H1 (cell line): Measurements from ENCODE around the gene BUB1B. TPM values are rescaled to one million over a fixed set of nuclear protein-coding genes. Genes with fewer than 3 reads are reported as not detected.

Experiments
- CTCF ChIA-PET: fragments of 300-600 bp; sonication (Branson Sonifier 250); formaldehyde crosslinking; loops from one replicate; lab custom pipeline; 2021; ENCODE audit not compliant: partially characterized antibody; lab: Charles Lee
- POLR2A ChIA-PET: fragments of 300-600 bp; sonication (Branson Sonifier 250); formaldehyde crosslinking; loops from one replicate; lab custom pipeline; 2021; ENCODE audit warnings: inconsistent platforms; ENCODE audit not compliant: partially characterized antibody; lab: Charles Lee
- DNase-seq, 2 experiments: peaks; one replicate each; pipeline versions ENCODE4 v3.0.0 to v3.0.0-alpha.2; 2010 to 2022; ENCODE audit warnings: low spot score in 2 of 2, low read depth in 1 of 2, mixed read lengths in 1 of 2
- FAIRE-seq: peaks from 2 replicates; lab custom pipeline; 2011; peaks lifted over from hg19 to GRCh38; lab: Jason Lieb, UNC
- H2AFZ ChIP-seq: 2 replicates; pipeline ENCODE4 v1.8.1; 2012; ENCODE audit warnings: low read length, inconsistent platforms
- H2AK5ac ChIP-seq: 2 replicates; pipeline ENCODE4 v1.6.1; 2013; ENCODE audit warnings: low read depth, low read length
- H2BK120ac ChIP-seq: replicated peaks from 2 replicates; pipeline ENCODE3; 2013; ENCODE audit warnings: low read depth, low read length, inconsistent platforms
- H2BK12ac ChIP-seq: 2 replicates; pipeline ENCODE4 v1.6.1; 2013; ENCODE audit warnings: low read depth, low read length
- H2BK15ac ChIP-seq: 2 replicates; pipeline ENCODE4 v1.6.1; 2013; ENCODE audit warnings: low read length
- H2BK20ac ChIP-seq: 2 replicates; pipeline ENCODE4 v1.6.1; 2013; ENCODE audit warnings: low read length
- H2BK5ac ChIP-seq: 2 replicates; pipeline ENCODE4 v1.6.1; 2013; ENCODE audit warnings: low read depth, low read length
- H3K14ac ChIP-seq: 2 replicates; pipeline ENCODE4 v1.6.1; 2013; ENCODE audit warnings: inconsistent platforms; ENCODE audit not compliant: insufficient read length
- H3K18ac ChIP-seq: 2 replicates; pipeline ENCODE4 v1.6.1; 2013; ENCODE audit warnings: low read length; ENCODE audit errors: extremely low read depth
- H3K23ac ChIP-seq: 2 replicates; pipeline ENCODE4 v1.6.1; 2013; ENCODE audit warnings: inconsistent platforms; ENCODE audit not compliant: insufficient read length
- H3K23me2 ChIP-seq: 2 replicates; pipeline ENCODE4 v1.6.1; 2013; ENCODE audit warnings: low read depth, low read length
- H3K27ac ChIP-seq: 2 replicates; pipeline ENCODE4 v1.6.1; 2011; ENCODE audit warnings: low read depth, low read length, inconsistent platforms
- H3K27me3 ChIP-seq, 4 experiments: replicated peaks in 1 of 4; 1 replicate in 1 of 4; 2 replicates in 3 of 4; pipeline versions ENCODE4 v1.6.1 to v1.8.1; 2011 to 2013; ENCODE audit warnings: low read length in 3 of 4, mild to moderate bottlenecking in 3 of 4, inconsistent platforms in 2 of 4, mixed read lengths in 2 of 4, moderate library complexity in 1 of 4; ENCODE audit not compliant: control insufficient read depth in 3 of 4, insufficient read depth in 3 of 4; ENCODE audit errors: extremely low read depth in 1 of 4
- H3K36me3 ChIP-seq, 4 experiments: 2 replicates each; pipeline versions ENCODE4 v1.6.1 to v1.8.1; 2011 to 2013; ENCODE audit warnings: mild to moderate bottlenecking in 4 of 4, low read length in 3 of 4, moderate library complexity in 2 of 4, control low read depth in 1 of 4, inconsistent platforms in 1 of 4; ENCODE audit not compliant: insufficient read depth in 4 of 4, control insufficient read depth in 2 of 4
- H3K4ac ChIP-seq: replicated peaks from 2 replicates; pipeline ENCODE3; 2013; ENCODE audit warnings: low read length, low read depth, mixed read lengths, inconsistent platforms; ENCODE audit not compliant: insufficient read length
- H3K4me1 ChIP-seq, 4 experiments: replicated peaks in 1 of 4; 1 replicate in 1 of 4; 2 replicates in 3 of 4; pipeline versions ENCODE4 v1.6.1 to v1.8.1; 2011 to 2013; ENCODE audit warnings: low read length in 3 of 4, inconsistent platforms in 2 of 4, mixed read lengths in 1 of 4; ENCODE audit not compliant: insufficient read depth in 4 of 4, control insufficient read depth in 3 of 4
- H3K4me2 ChIP-seq, 2 experiments: 2 replicates each; pipeline versions ENCODE4 v1.6.1 to v1.8.1; 2011 to 2013; ENCODE audit warnings: low read depth in 2 of 2, low read length in 2 of 2, control low read depth in 1 of 2, inconsistent platforms in 1 of 2, mild to moderate bottlenecking in 1 of 2; ENCODE audit not compliant: insufficient read depth in 1 of 2
- H3K4me3 ChIP-seq, 4 experiments: fragments of 200-600, 300-600 bp in 1 of 4; sonication (generic), shearing (Covaris generic), sonication (Bioruptor Twin) in 1 of 4; 2 replicates each; pipeline versions ENCODE4 v1.5.1 to v1.8.1; 2011 to 2016; ENCODE audit warnings: low read length in 4 of 4, low read depth in 3 of 4, control low read depth in 2 of 4, inconsistent platforms in 2 of 4, mild to moderate bottlenecking in 2 of 4, mixed read lengths in 1 of 4, moderate library complexity in 1 of 4; ENCODE audit not compliant: insufficient read depth in 2 of 4; ENCODE audit errors: extremely low read depth in 1 of 4
- H3K56ac ChIP-seq: replicated peaks from 2 replicates; pipeline ENCODE3; 2013; ENCODE audit warnings: low read depth, mild to moderate bottlenecking, mixed read lengths, low read length, inconsistent platforms; ENCODE audit not compliant: insufficient read length
- H3K79me1 ChIP-seq: 2 replicates; pipeline ENCODE4 v1.6.1; 2013; ENCODE audit warnings: low read depth, low read length, control low read depth
- H3K79me2 ChIP-seq, 2 experiments: 2 replicates each; pipeline versions ENCODE4 v1.6.1 to v1.8.1; 2012 to 2013; ENCODE audit warnings: low read length in 2 of 2, mild to moderate bottlenecking in 2 of 2, inconsistent platforms in 1 of 2; ENCODE audit not compliant: insufficient read depth in 2 of 2, control insufficient read depth in 1 of 2
- H3K9ac ChIP-seq, 4 experiments: replicated peaks in 1 of 4; 1 replicate in 1 of 4; 2 replicates in 3 of 4; pipeline versions ENCODE4 v1.6.1 to v1.8.1; 2011 to 2013; ENCODE audit warnings: low read depth in 3 of 4, low read length in 3 of 4, control low read depth in 2 of 4, mild to moderate bottlenecking in 2 of 4, moderate library complexity in 2 of 4, inconsistent platforms in 1 of 4; ENCODE audit errors: extremely low read depth in 1 of 4
- H3K9me3 ChIP-seq, 2 experiments: 2 replicates each; pipeline versions ENCODE4 v1.6.1 to v1.8.1; 2012 to 2013; ENCODE audit warnings: mild to moderate bottlenecking in 2 of 2, moderate library complexity in 2 of 2, control low read depth in 1 of 2, inconsistent platforms in 1 of 2, low read depth in 1 of 2, low read length in 1 of 2, mixed read lengths in 1 of 2; ENCODE audit not compliant: insufficient read depth in 2 of 2
- H4K20me1 ChIP-seq, 2 experiments: replicated peaks in 1 of 2; 2 replicates each; pipeline versions ENCODE3 to v1.8.1; 2011 to 2013; ENCODE audit warnings: inconsistent platforms in 2 of 2, low read length in 2 of 2, mild to moderate bottlenecking in 1 of 2; ENCODE audit not compliant: insufficient read depth in 2 of 2, control insufficient read depth in 1 of 2
- H4K5ac ChIP-seq: 2 replicates; pipeline ENCODE4 v1.6.1; 2013; ENCODE audit warnings: low read length, low read depth, mixed read lengths, inconsistent platforms; ENCODE audit not compliant: insufficient read length
- H4K8ac ChIP-seq: 2 replicates; pipeline ENCODE4 v1.8.0; 2013; ENCODE audit warnings: mild to moderate bottlenecking, moderate library complexity, low read length, inconsistent platforms; ENCODE audit not compliant: insufficient read depth; ENCODE audit errors: extremely low read depth
- H4K91ac ChIP-seq: replicated peaks from 2 replicates; pipeline ENCODE3; 2013; ENCODE audit warnings: low read length, mixed read lengths, inconsistent platforms; ENCODE audit not compliant: insufficient read length
- CHD2 ChIP-seq: IDR thresholded peaks from 2 replicates; pipeline ENCODE4 v1.6.1; 2012; ENCODE audit warnings: low read length, improper control_type of control experiment
- WGBS, 2 experiments: shearing (Covaris generic) in 1 of 2; methylation state at CpG; one replicate each; pipeline versions ENCODE4 v1.1.6 to v1.1.7; 2013 to 2015; ENCODE audit warnings: low lambda C conversion rate in 2 of 2, mixed read lengths in 2 of 2, inconsistent platforms in 1 of 2, low coverage in 1 of 2, missing lambda C conversion rate in 1 of 2; ENCODE audit not compliant: insufficient replicate concordance in 2 of 2, insufficient coverage in 1 of 2, insufficient read length in 1 of 2; ENCODE audit errors: extremely low coverage in 1 of 2, missing lambda C conversion rate in 1 of 2; 5-methylcytosine and 5-hydroxymethylcytosine counted together
- polyA plus RNA-seq, 7 experiments: library from polyadenylated mRNA; depleted of rRNA in 3 of 7; stranded (reverse) in 5 of 7; unstranded in 2 of 7; fragments of >200 nt in 5 of 7; fragments of 200-250 nt in 2 of 7; gene quantifications; 1 replicate in 5 of 7; 2 replicates in 1 of 7; 4 replicates in 1 of 7; pipeline versions ENCODE4 v1.2.1 to v1.2.3, GENCODE V29; 2011 to 2013; ENCODE audit warnings: missing spikeins in 2 of 7, mixed read lengths in 2 of 7
- total RNA-seq: library from RNA; stranded (reverse); fragmentation: NEBNext Ultra II Directional; extraction: Animal tissue kit (Norgen Biotek cat#: 25700); gene quantifications from 2 replicates; pipeline ENCODE4 v1.2.1, GENCODE V29; 2021
- TF ChIP-seq, protein P1 (sequence below): IDR thresholded peaks from 2 replicates; pipeline ENCODE4 v1.6.1; 2011; ENCODE audit warnings: low read length, improper control_type of control experiment

The BUB1B gene
- total and polyA plus RNA-seq, 2 of the 8 experiments (the other 6 are each of a cell fraction or from before 2014, with no cell fraction given) = 48.9 to 144 TPM

DNA sequence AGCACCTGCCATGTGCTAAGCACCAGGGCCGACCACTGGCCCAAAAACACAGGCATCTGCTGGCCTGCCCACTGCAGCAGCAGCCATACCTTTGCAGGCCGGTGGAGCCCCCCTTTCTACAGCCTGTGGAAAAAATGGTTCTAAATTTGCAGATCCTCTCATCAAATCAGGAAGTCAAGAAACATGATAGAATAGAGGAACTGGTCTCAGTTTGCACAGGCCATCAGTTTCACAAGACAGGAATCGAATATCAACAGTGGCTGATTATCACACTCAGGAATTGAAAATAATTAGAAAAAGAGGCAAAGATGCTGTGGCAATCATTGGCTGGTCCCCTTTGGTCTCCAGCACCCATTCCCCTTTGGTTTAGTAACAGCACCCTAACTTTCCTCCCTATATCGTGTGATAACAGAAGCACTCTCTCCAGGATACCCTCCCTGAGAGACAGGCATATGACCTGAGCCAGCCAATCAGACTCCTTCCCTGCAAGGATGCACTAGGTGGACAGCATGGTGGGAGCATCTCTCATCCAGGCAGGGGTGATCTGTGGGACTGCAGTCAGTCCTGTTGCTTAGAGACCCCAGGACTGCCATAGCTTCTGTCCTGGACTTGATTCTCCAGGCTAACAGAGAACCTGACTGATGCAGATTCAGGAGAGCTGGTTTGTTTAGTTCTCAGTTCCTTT lies 74.5 kb downstream of the BUB1B start:
- H3K36me3 ChIP-seq = peaks cover 0 to 3% (median 0%) of the 10 kb centered on the region in 4 experiments; a peak in 2 of 8 replicates
- no peak overlapping the region for H4K5ac ChIP-seq
- no peak overlapping the region for H4K8ac ChIP-seq
- WGBS, 2 experiments = 78% methylated on average over 4 of the region's 4 CpGs; no CpG with 5 or more reads in 1 of the 2 experiments
- H3K14ac ChIP-seq = no peak overlapping the region
- no peak overlapping the region for H3K4ac ChIP-seq
- no peak overlapping the region for H3K4me2 ChIP-seq
- no peak overlapping the region for H2AFZ ChIP-seq
- POLR2A ChIA-PET = interaction anchor here (0.7 to 3.0 kb wide), 4 partner anchors 10 to 118 kb away, joined by 3 to 11 read pairs (median 4); no protein-coding TSS in a partner anchor
- no peaks in the 10 kb centered on the region for H3K79me2 ChIP-seq
- no peak overlapping the region for H3K4me3 ChIP-seq
- H4K20me1 ChIP-seq = no peaks in the 10 kb centered on the region
- H3K27ac ChIP-seq = no peak overlapping the region
- no peak for FAIRE-seq
- H3K9me3 ChIP-seq = no peaks in the 10 kb centered on the region
- peaks cover 9 to 18% (median 14%) of the 10 kb centered on the region in 4 experiments for H3K4me1 ChIP-seq
- no peak overlapping the region for H4K91ac ChIP-seq
- no peak overlapping the region for H2BK12ac ChIP-seq
- no peak overlapping the region for H2BK20ac ChIP-seq
- no peak overlapping the region for H2AK5ac ChIP-seq
- peak in 1 of 2 experiments; percentile 46 for DNase-seq
- no peak for TF ChIP-seq CHD2
- TF ChIP-seq, protein P1, sequence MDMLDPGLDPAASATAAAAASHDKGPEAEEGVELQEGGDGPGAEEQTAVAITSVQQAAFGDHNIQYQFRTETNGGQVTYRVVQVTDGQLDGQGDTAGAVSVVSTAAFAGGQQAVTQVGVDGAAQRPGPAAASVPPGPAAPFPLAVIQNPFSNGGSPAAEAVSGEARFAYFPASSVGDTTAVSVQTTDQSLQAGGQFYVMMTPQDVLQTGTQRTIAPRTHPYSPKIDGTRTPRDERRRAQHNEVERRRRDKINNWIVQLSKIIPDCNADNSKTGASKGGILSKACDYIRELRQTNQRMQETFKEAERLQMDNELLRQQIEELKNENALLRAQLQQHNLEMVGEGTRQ = peak; percentile 72
- H3K23me2 ChIP-seq = peaks cover 4% of the 10 kb centered on the region; the same call in 1 of the 2 replicates
- H3K18ac ChIP-seq = no peak overlapping the region
- H3K23ac ChIP-seq = no peak overlapping the region
- H3K79me1 ChIP-seq = no peaks in the 10 kb centered on the region
- CTCF ChIA-PET = interaction anchor here (0.6 to 46.3 kb wide), 9 partner anchors 8 to 199 kb away, joined by 3 to 1340 read pairs (median 5); no protein-coding TSS in a partner anchor
- no peak overlapping the region for H3K56ac ChIP-seq
- no peak overlapping the region for H2BK5ac ChIP-seq
- H3K9ac ChIP-seq = no peak overlapping the region
- peaks cover 0 to 4% (median 2%) of the 10 kb centered on the region in 4 experiments; a peak in 2 of 7 replicates for H3K27me3 ChIP-seq
- H2BK120ac ChIP-seq = no peak overlapping the region
- no peak overlapping the region for H2BK15ac ChIP-seq
